ENCODE data around the gene GCLM. TPM values are rescaled to one million over a fixed set of nuclear protein-coding genes. Genes with fewer than 3 reads are reported as not detected.
"Not testable (repeated sequence)": the region's sequence is repeated elsewhere in the genome, so short reads cannot be mapped to it uniquely, and the experiment has no call there.

GCLM gene
- total RNA-seq, 1 donor from 2014 or later: 9.0 TPM

DNA sequence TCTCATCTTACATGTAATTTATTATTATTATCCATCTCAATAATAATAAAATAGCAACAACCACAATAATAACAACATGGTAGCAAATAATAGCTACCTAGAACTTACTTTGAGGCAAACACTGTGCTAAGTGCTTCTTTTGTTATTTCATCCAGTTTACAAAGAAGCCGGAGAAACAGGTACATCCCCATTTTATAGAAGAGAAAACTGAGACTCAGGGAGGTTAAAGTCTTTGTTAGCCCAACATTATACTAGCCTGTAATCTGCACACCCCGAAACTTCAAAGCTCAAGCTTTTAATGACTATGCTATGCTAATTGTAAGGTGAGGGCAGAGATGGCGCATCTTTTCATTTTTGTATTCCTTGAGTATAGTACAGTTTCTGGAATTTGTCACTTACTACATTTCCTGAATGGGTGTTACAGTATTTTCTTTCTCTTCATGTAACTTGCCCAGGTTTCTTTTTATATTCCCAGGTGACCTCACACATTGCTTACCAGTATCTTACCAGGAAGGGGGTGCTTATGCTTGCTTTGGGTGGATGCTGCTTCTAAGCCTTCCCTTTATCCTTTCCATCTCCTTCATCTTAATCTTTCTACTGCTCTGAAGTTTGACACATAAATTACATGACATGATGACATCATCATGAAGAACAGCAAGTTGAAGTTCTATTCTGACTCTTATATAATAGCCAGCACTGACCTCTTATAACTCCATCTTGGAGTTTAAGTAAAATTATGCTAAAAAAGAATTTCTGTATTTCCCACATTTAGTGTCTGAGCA is 8.3 kb downstream of the GCLM start:
- DNase-seq (ENCODE audit: low spot score in 2 of 2) (no peak), FAIRE-seq (no peak)

- FAIRE-seq (no peak), DNase-seq (ENCODE audit: low spot score in 2 of 2) (no peak)
These were observed 9.6 kb downstream of the GCLM start for GRCh38 chr1:93899543-93900207.

DNA sequence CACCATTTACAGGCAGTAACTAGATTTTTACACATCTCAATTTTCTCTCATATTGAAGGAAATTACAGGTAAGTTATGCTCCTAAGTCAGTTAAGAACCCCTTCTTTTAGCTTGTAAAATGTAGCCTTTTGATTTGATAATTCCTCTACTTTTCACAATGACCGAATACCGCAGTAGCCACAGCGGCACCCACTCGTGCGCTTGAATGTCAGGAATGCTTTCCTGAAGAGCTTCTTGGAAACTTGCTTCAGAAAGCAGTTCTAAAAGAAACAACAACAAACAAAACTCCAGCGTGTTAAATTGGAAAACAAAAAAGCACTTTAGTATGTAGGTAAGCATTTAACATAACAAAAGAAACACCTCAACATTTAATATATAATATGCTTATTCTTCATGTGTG is 20.3 kb downstream of the GCLM start:
- FAIRE-seq (no peak), DNase-seq (ENCODE audit: low spot score in 2 of 2) (no peak)

DNA sequence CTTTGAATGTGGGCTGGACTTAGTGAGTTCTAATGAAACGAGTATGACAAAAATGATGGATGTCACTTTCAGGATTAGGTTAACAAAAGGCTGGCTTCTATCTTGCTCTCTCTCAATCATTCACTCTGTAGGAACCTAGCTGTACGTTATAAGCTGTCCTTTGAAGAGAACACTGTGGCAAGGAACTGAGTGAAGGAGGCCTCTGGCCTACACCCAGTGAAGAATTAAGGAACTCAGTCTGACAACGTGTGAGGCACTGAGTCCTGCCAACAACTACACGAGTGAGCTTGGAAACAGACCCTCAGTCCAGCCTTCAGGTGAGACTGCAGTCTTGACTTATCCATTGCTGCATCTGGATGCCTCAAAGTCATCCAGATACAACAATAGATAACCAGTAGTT is 27.0 kb downstream of the GCLM start:
- DNase-seq (ENCODE audit: low spot score in 2 of 2) (no peak), FAIRE-seq (no peak)

DNA sequence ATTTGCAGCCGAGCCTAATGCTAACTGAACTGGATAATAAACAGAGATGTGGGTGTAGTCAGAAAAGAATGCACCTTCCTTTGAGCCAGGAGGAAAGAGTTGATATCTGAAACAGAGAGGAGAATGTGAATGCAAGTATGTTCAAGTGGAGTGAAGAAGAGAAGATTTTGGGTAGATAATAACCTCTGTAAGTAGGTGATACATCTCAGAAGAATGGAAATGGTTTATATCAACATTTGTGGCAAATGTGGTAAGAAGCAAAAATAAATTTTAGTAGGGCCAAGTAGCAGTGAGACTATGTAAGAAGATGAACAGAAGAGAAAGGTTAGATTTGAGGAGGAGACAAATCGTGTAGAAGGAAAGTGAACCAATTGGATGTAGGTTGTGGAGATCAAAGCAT is 28.5 kb downstream of the GCLM start:
- FAIRE-seq: no peak

DNA sequence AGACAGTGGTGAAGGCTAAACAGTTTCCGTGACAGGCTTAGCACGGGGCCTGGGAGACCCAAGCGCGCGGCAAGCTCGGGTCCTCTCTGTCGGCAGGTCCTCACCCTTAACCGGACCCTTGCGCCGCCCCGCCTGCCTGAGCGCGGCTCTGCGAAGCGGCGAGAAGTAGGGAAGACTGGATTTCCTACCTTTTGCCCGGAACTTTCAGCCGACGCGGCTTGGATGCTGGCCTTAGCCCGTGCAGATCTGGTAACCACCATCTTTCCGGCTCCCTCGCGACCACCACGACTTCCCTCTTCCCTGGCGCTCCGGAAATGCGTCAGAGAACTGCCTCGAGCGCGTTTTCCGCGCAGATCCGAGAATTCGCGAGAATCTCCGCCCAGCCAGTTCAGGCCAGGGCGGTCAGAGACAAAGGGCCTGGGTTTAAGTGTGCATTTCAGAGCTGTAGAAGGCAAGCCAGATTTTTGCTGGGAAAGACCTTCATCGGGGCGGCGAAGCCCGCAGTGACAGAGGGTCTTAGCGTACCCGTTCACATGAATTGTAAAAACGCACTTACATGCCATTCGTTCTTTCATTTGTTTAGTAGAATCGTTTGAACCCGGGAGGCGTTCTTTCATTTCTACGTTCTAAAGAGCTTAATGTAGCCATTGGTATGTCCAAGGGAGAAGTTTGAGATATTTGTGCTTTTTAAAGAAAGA is 30.2 kb downstream of the GCLM start, which contains the start of gene DNTTIP2:
Gene DNTTIP2 (minus strand): TSS at position 318 of the 698 bp plus-strand sequence. CDS start 58 bp downstream, at position 260.
- FAIRE-seq (no peak), DNase-seq (ENCODE audit: low spot score in 2 of 2) (peak; percentile 73 to 87)

More for the DNA sequence above, 28.5 kb downstream of the GCLM start:
- no peak for DNase-seq (ENCODE audit: low spot score in 2 of 2)

DNA sequence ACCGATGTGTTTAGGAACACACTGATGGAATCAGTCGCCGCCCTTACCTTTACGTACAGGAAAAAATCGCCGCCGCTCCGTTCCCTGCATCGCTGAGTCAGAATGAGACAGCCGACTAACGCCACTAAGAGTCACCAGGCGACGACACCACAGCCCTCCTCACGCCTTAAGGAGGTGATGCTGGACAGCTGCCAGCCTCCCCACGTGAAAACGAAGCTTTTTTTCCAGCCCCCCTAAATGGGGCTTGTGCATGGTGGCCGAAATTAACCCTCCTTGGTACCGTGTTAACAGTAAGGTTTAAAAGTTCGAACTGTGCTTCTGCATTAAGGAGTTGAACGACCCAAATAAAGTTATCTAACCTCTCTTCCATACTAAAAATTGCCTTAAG is 30.7 kb downstream of the GCLM start:
- DNase-seq (ENCODE audit: low spot score in 2 of 2) (peak in 1 of 2 donors; percentile 51), FAIRE-seq (no peak)

DNA sequence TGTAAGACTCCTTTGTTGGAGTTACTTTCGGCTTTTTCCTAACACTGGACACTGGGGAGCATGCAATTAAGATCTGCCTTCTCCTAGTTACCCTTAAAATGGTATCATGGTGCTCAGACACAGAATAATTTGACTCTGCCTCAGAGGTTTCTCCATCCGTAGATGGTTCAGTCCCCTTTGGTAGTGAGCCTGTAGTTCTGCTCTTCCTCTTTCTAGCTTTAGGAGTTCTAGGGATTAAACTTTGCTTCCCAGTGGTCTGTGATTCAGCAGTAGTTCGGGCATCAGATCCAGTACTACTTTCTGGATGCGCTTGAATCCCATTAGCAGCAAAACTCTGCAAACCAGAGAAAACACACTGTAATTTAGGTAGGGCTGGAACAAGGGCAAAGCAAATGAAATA is 31.7 kb downstream of the GCLM start:
- no peak for FAIRE-seq

GRCh38 chr1:93876244-93876643 is 33.0 kb downstream of the GCLM start:
- FAIRE-seq (no peak), DNase-seq (ENCODE audit: low spot score in 2 of 2) (no peak)

More for the DNA sequence above, 31.7 kb downstream of the GCLM start:
- no peak for DNase-seq (ENCODE audit: low spot score in 2 of 2)

DNA sequence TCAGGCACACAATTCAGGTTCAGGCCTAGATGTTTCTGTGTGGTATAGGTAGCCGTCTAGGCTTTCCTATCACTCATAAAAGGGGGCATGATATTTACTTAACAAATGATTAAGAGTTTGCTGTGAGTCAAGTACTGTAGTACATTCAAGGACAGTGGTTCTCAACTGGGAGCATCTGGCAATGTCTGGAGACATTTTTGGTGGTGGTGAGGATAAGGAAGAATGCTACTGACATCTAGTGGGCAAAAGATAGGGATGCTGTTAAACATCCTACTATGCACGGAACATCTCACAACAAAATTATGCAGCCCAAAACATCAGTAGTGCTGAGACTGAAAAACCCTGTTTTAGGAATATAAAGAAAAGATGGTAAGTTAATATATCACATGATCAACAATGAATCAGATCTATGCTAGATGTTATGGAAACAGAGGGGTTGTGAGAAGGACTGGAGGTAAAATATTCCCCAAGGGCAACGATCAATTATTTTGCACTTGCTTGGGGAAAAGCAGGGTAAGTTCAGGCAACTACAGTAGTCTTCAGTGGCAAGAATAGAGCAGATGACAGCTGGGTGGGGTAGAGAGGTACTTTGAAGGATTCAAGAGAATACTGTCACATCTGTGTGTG is 35.1 kb downstream of the GCLM start:
- no peak for DNase-seq (ENCODE audit: low spot score in 2 of 2)
- no peak for FAIRE-seq

GRCh38 chr1:93871366-93871765 is 37.9 kb downstream of the GCLM start:
- DNase-seq (ENCODE audit: low spot score in 2 of 2) (no peak), FAIRE-seq (no peak)

GRCh38 chr1:93869653-93870052 is 39.6 kb downstream of the GCLM start:
- DNase-seq (ENCODE audit: low spot score in 2 of 2) (no peak), FAIRE-seq (no peak)

GRCh38 chr1:93868492-93868891 is 40.7 kb downstream of the GCLM start:
- not testable (repeated sequence) for FAIRE-seq

GRCh38 chr1:93865253-93865652 is 44.0 kb downstream of the GCLM start:
- DNase-seq (ENCODE audit: low spot score in 2 of 2): no peak
- FAIRE-seq: no peak

More at GRCh38 chr1:93868492-93868891, 40.7 kb downstream of the GCLM start:
- not testable (repeated sequence) for DNase-seq (ENCODE audit: low spot score in 2 of 2)

GRCh38 chr1:93864175-93864574 is 45.1 kb downstream of the GCLM start:
- DNase-seq (ENCODE audit: low spot score in 2 of 2) (no peak), FAIRE-seq (no peak)

GRCh38 chr1:93857653-93858052 is 51.6 kb downstream of the GCLM start:
- not testable (repeated sequence) for FAIRE-seq; DNase-seq (ENCODE audit: low spot score in 2 of 2)

DNA sequence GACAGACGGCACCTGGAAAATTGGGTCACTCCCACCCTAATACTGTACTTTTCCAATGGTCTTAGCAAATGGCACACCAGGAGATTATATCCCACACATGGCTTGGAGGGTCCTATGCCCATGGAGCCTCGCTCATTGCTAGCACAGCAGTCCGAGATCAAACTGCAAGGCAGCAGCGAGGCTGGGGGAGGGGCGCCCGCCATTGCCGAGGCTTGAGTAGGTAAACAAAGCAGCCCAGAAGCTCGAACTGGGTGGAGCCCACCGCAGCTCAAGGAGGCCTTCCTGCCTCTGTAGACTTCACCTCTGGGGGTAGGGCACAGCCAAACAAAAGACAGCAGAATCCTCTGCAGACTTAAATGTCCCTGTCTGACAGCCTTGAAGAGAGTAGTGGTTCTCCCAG is 53.2 kb downstream of the GCLM start:
- FAIRE-seq; DNase-seq (ENCODE audit: low spot score in 2 of 2): not testable (repeated sequence)

- FAIRE-seq (no peak), DNase-seq (ENCODE audit: low spot score in 2 of 2) (no peak)
These were observed 55.3 kb downstream of the GCLM start for GRCh38 chr1:93853940-93854339.

GRCh38 chr1:93851878-93852277 is 57.4 kb downstream of the GCLM start:
- DNase-seq (ENCODE audit: low spot score in 2 of 2) (no peak), FAIRE-seq (peak; percentile 8)

- no peak for DNase-seq (ENCODE audit: low spot score in 2 of 2)
- no peak for FAIRE-seq
These were observed 57.9 kb downstream of the GCLM start for GRCh38 chr1:93851327-93851712.
